ENCODE results near the gene DZIP1. TPM values are rescaled to one million over a fixed set of nuclear protein-coding genes. Genes with fewer than 3 reads are reported as not detected.
A peak's percentile ranks its signal among the peaks of the same experiment; 100 is the strongest.
"Not testable (repeated sequence)": the region's sequence is repeated elsewhere in the genome, so short reads cannot be mapped to it uniquely, and the experiment has no call there.

The DZIP1 gene
- total and polyA plus RNA-seq, 10 of the 15 experiments (the other 5 are each of a cell fraction or from before 2014, with no cell fraction given), result 0.01 to 1.9 (median 0.55) TPM

DNA sequence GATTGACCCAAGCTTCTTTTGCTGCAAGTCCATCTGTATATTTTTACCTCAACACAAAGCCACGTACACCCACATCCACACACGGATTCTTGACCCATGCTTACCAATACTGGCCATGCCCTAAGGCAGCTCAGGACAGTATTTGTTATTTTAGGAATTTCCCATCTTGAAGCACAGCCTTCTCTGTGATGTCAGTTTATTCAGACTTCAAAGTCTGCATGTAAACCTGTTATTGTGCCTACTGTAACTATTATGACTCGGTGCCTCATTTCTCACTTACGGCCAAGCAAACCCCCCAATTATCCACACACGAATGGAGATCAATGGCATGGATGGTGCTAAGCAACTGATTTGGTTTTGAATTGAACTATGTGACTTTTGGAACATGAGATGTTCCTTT is 74.5 kb downstream of the DZIP1 start (continued):
- TF ChIP-seq, protein P1, sequence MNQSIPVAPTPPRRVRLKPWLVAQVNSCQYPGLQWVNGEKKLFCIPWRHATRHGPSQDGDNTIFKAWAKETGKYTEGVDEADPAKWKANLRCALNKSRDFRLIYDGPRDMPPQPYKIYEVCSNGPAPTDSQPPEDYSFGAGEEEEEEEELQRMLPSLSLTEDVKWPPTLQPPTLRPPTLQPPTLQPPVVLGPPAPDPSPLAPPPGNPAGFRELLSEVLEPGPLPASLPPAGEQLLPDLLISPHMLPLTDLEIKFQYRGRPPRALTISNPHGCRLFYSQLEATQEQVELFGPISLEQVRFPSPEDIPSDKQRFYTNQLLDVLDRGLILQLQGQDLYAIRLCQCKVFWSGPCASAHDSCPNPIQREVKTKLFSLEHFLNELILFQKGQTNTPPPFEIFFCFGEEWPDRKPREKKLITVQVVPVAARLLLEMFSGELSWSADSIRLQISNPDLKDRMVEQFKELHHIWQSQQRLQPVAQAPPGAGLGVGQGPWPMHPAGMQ (IDR thresholded peaks at IDR 0.05; ENCODE audit: borderline replicate concordance), result no peak
- TF ChIP-seq NR2C2 (IDR thresholded peaks at IDR 0.05; ENCODE audit: borderline replicate concordance, control insufficient read depth, insufficient read length, low read depth) (no peak), STAT1 (conservative IDR thresholded peaks at IDR 0.05) (no peak)

- DNase-seq (ENCODE audit: low read depth, low spot score) (no peak), FAIRE-seq (no peak), ATAC-seq (peak; percentile 20)
- TF ChIP-seq ZNF24 (IDR thresholded peaks at IDR 0.05), result no peak
- no peak for TF ChIP-seq RUNX3 (IDR thresholded peaks at IDR 0.05; ENCODE audit: low read length)
- no peak for TF ChIP-seq IRF4 (IDR thresholded peaks at IDR 0.05; ENCODE audit: low read depth, low read length)
- TF ChIP-seq YBX1 (IDR thresholded peaks at IDR 0.05), result no peak
- TF ChIP-seq, protein P2, sequence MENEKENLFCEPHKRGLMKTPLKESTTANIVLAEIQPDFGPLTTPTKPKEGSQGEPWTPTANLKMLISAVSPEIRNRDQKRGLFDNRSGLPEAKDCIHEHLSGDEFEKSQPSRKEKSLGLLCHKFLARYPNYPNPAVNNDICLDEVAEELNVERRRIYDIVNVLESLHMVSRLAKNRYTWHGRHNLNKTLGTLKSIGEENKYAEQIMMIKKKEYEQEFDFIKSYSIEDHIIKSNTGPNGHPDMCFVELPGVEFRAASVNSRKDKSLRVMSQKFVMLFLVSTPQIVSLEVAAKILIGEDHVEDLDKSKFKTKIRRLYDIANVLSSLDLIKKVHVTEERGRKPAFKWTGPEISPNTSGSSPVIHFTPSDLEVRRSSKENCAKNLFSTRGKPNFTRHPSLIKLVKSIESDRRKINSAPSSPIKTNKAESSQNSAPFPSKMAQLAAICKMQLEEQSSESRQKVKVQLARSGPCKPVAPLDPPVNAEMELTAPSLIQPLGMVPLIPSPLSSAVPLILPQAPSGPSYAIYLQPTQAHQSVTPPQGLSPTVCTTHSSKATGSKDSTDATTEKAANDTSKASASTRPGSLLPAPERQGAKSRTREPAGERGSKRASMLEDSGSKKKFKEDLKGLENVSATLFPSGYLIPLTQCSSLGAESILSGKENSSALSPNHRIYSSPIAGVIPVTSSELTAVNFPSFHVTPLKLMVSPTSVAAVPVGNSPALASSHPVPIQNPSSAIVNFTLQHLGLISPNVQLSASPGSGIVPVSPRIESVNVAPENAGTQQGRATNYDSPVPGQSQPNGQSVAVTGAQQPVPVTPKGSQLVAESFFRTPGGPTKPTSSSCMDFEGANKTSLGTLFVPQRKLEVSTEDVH (IDR thresholded peaks at IDR 0.05; ENCODE audit: low read depth, partially characterized antibody), result no peak
- no peak for TF ChIP-seq ASH2L (IDR thresholded peaks at IDR 0.05; ENCODE audit: borderline replicate concordance, low read depth)
- TF ChIP-seq TAF1 (IDR thresholded peaks at IDR 0.05; ENCODE audit: borderline replicate concordance, low read depth, low read length), result no peak
- TF ChIP-seq ZNF207 (IDR thresholded peaks at IDR 0.05; ENCODE audit: borderline replicate concordance), result no peak
- TF ChIP-seq BRCA1 (IDR thresholded peaks at IDR 0.05; ENCODE audit: low read depth, low read length), result no peak
- TF ChIP-seq KLF5 (IDR thresholded peaks at IDR 0.05; ENCODE audit: partially characterized antibody), result no peak
- TF ChIP-seq JUNB (IDR thresholded peaks at IDR 0.05), result no peak
- TF ChIP-seq CBX3 (IDR thresholded peaks at IDR 0.05; ENCODE audit: borderline replicate concordance, low read depth), result no peak
- Histone ChIP-seq H4K20me1 (ENCODE audit: control insufficient read depth, insufficient read depth) (no peaks in the 10 kb centered on the region), H3K36me3 (ENCODE audit: control insufficient read depth in 2 of 2, insufficient read depth in 2 of 2, low read length in 1 of 2) (no peaks in the 10 kb centered on the region), H3K79me2 (ENCODE audit: control insufficient read depth, insufficient read depth, low read length) (no peaks in the 10 kb centered on the region), H3K9me3 (replicated peaks; ENCODE audit: control insufficient read depth, insufficient read depth, low read length) (no peaks in the 10 kb centered on the region), H3K9ac (ENCODE audit: control insufficient read depth, insufficient read depth, low read length) (no peak overlapping the region), H3K4me1 (ENCODE audit: control insufficient read depth, insufficient read depth, low read length) (no peaks in the 10 kb centered on the region), H3K27me3 (replicated peaks in 1 of 2; ENCODE audit: control insufficient read depth in 2 of 2, insufficient read depth in 2 of 2, low read length in 1 of 2) (0 out of 4 replicates have a peak, but pooled peaks cover 0 to 1% of the 10 kb centered on the region in 2 experiments), H2AFZ (ENCODE audit: control insufficient read depth, low read depth, low read length) (no peak overlapping the region), H3K4me3 (no peak overlapping the region), H3K27ac (ENCODE audit: control insufficient read depth, insufficient read depth) (no peak overlapping the region), H3K4me2 (ENCODE audit: control insufficient read depth, insufficient read depth) (no peak overlapping the region)
- POLR2A ChIA-PET, result no interaction called here
- in situ Hi-C loops (cut with MboI), result no loop called here
- RAD21 ChIA-PET (ENCODE audit: unreplicated experiment), result no interaction called here
- intact Hi-C loops (cut with micrococcal nuclease; ENCODE audit: unreplicated experiment), result no loop called here
- CTCF ChIA-PET, result no interaction called here
- BruUV-seq (replicated peaks), result no TSS peak
- 53% methylated on average over 2 of the region's 2 CpGs for WGBS (ENCODE audit: insufficient coverage, insufficient replicate concordance, low lambda C conversion rate, missing lambda C conversion rate)
- SMC1A ChIA-PET (ENCODE audit: uncharacterized antibody, unreplicated experiment), result no interaction called here
Measured at GRCh38 chr13:95568131-95568530, 76.4 kb downstream of the DZIP1 start.

GRCh38 chr13:95565758-95566157 is 78.7 kb downstream of the DZIP1 start:
- H3K4me3 ChIP-seq; in situ Hi-C loops (cut with MboI); H2AFZ ChIP-seq (ENCODE audit: control insufficient read depth, low read depth, low read length); CTCF ChIA-PET; H3K79me2 ChIP-seq (ENCODE audit: control insufficient read depth, insufficient read depth, low read length); FAIRE-seq; H3K27me3 ChIP-seq (replicated peaks in 1 of 2; ENCODE audit: control insufficient read depth in 2 of 2, insufficient read depth in 2 of 2, low read length in 1 of 2); intact Hi-C loops (cut with micrococcal nuclease; ENCODE audit: unreplicated experiment); SMC1A ChIA-PET (ENCODE audit: uncharacterized antibody, unreplicated experiment); RAD21 ChIA-PET (ENCODE audit: unreplicated experiment); H3K36me3 ChIP-seq (ENCODE audit: control insufficient read depth in 2 of 2, insufficient read depth in 2 of 2, low read length in 1 of 2); H3K9me3 ChIP-seq (replicated peaks; ENCODE audit: control insufficient read depth, insufficient read depth, low read length); H3K9ac ChIP-seq (ENCODE audit: control insufficient read depth, insufficient read depth, low read length); H3K27ac ChIP-seq (ENCODE audit: control insufficient read depth, insufficient read depth); ATAC-seq; DNase-seq (ENCODE audit: low read depth, low spot score); POLR2A ChIA-PET; BruUV-seq (replicated peaks); H4K20me1 ChIP-seq (ENCODE audit: control insufficient read depth, insufficient read depth); H3K4me2 ChIP-seq (ENCODE audit: control insufficient read depth, insufficient read depth); H3K4me1 ChIP-seq (ENCODE audit: control insufficient read depth, insufficient read depth, low read length): not testable (repeated sequence)
- 100% methylated on average over 1 of the region's 1 CpG for WGBS (ENCODE audit: insufficient coverage, insufficient replicate concordance, low lambda C conversion rate, missing lambda C conversion rate)
